Measurements from ENCODE around the gene CENPP. TPM values are rescaled to one million over a fixed set of nuclear protein-coding genes. Genes with fewer than 3 reads are reported as not detected.

The CENPP gene
- total RNA-seq, 1 donor from 2014 or later, result 4.5 TPM

DNA sequence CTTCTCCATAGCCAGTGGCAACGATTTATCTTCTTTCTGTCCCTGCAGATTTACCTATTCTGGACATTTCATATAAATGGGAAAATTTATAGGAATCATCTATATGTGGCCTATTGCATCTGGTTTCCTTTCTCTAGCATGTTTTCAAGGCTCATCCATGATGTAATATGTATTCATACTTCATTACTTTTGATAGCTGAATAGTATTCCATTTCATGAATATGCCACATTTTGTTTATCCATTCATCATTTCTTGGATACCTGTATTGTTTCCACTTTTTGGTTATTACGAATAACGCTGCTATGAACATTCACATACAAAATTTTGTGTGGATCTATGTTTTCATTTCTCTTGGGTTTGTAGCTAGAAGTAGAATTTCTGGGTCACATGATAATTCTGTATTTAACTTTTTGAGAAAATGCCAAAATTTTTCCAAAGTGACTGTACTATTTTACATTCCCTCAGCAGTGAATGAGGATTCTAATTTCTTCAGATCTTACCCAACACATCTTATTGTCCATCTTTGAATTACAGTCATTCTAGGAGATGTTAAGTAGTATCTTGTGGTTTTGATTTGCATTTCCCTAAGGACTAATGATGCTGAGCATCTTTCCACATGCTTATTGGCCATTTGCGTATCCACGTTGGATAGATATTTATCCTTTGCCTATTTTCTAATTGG is 35.9 kb upstream of the CENPP start:
- H3K9me3 Mint-ChIP-seq (ENCODE audit: unreplicated experiment), result no peaks in the 10 kb centered on the region
- H3K4me3 Mint-ChIP-seq (ENCODE audit: unreplicated experiment), result no peak overlapping the region
- no peak for DNase-seq (ENCODE audit: low spot score)
- H3K4me1 Mint-ChIP-seq (ENCODE audit: unreplicated experiment), result peaks cover 16% of the 10 kb centered on the region
- no peaks in the 10 kb centered on the region for H3K27me3 Mint-ChIP-seq (ENCODE audit: unreplicated experiment)
- H3K27ac Mint-ChIP-seq (ENCODE audit: unreplicated experiment), result no peak overlapping the region
- H3K36me3 Mint-ChIP-seq (ENCODE audit: low read depth, unreplicated experiment), result peaks cover 4% of the 10 kb centered on the region
- no peak for TF ChIP-seq CTCF (IDR thresholded peaks at IDR 0.05; ENCODE audit: unreplicated experiment)

- no peak overlapping the region for H3K4me3 Mint-ChIP-seq (ENCODE audit: unreplicated experiment)
- peak overlapping the region; percentile 33 for H3K27ac Mint-ChIP-seq (ENCODE audit: unreplicated experiment)
- H3K36me3 Mint-ChIP-seq (ENCODE audit: low read depth, unreplicated experiment), result no peaks in the 10 kb centered on the region
- no peak for TF ChIP-seq CTCF (IDR thresholded peaks at IDR 0.05; ENCODE audit: unreplicated experiment)
- H3K27me3 Mint-ChIP-seq (ENCODE audit: unreplicated experiment), result no peaks in the 10 kb centered on the region
- no peaks in the 10 kb centered on the region for H3K9me3 Mint-ChIP-seq (ENCODE audit: unreplicated experiment)
- H3K4me1 Mint-ChIP-seq (ENCODE audit: unreplicated experiment), result peaks cover 24% of the 10 kb centered on the region
- no peak for DNase-seq (ENCODE audit: low spot score)
Observed at GRCh38 chr9:92290785-92291429, 34.8 kb upstream of the CENPP start.

DNA sequence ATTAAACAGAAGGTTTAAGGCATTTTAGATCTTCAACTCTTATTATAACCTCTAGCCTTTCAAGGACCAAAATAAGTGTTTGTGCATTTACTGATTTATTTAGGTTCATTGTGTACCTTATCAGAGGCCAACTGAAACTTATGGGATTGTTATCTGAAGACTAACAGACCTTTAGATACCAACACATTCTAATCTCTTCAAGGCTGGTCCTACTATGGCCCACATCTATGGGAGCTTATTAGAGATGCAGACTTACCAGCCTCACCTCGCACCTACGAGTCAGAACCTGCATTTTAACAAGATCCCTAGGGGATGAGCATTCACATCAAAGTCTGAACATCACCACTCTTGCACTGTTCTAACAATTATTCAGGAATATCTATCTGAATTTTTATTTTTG is 34.2 kb upstream of the CENPP start:
- Mint-ChIP-seq H3K4me1 (ENCODE audit: unreplicated experiment) (peaks cover 29% of the 10 kb centered on the region), H3K36me3 (ENCODE audit: low read depth, unreplicated experiment) (no peaks in the 10 kb centered on the region)

DNA sequence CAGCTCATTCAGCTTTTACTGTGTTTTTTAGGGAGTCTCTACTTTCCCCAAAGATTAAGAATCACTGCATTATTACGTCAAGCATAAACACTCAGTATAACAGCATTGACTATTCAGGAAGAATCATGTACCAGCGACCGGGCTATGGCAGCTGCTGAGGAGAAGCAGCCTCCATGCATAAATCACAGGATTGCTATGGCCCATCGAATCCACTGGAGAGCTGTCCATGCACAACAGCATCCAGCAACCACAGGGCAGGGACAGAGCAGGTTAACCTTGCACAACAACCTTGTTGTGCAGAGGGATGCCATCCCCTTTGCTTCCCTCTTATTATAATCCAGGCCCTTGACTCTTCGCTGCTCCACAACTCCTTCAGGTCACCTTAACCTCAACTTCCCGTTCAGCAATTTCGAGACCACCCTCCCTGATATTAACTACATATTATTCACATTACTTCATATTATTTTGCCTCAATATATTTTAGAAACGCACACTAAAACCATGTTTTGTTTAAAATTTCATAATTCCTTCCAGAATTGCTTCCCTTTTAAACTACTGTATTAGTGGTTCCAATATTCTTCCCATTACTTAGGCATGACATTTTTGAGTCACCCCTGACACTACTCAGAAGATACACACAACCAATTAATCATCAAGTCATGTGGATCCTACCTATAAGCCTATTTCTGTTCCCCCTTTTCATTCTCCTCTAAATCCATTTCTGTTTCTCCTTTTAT is 33.2 kb upstream of the CENPP start:
- Mint-ChIP-seq H3K27me3 (ENCODE audit: unreplicated experiment) (no peaks in the 10 kb centered on the region), H3K36me3 (ENCODE audit: low read depth, unreplicated experiment) (peaks cover 4% of the 10 kb centered on the region), H3K27ac (ENCODE audit: unreplicated experiment) (peak overlapping the region; percentile 33), H3K4me3 (ENCODE audit: unreplicated experiment) (peak overlapping the region; percentile 95), H3K4me1 (ENCODE audit: unreplicated experiment) (peaks cover 29% of the 10 kb centered on the region), H3K9me3 (ENCODE audit: unreplicated experiment) (no peaks in the 10 kb centered on the region)
- no peak for DNase-seq (ENCODE audit: low spot score)
- TF ChIP-seq CTCF (IDR thresholded peaks at IDR 0.05; ENCODE audit: unreplicated experiment), result no peak

More for the DNA sequence above, 34.2 kb upstream of the CENPP start:
- H3K4me3 Mint-ChIP-seq (ENCODE audit: unreplicated experiment), result no peak overlapping the region
- H3K9me3 Mint-ChIP-seq (ENCODE audit: unreplicated experiment), result no peaks in the 10 kb centered on the region
- H3K27ac Mint-ChIP-seq (ENCODE audit: unreplicated experiment), result no peak overlapping the region
- no peak for TF ChIP-seq CTCF (IDR thresholded peaks at IDR 0.05; ENCODE audit: unreplicated experiment)
- H3K27me3 Mint-ChIP-seq (ENCODE audit: unreplicated experiment), result no peaks in the 10 kb centered on the region
- no peak for DNase-seq (ENCODE audit: low spot score)

DNA sequence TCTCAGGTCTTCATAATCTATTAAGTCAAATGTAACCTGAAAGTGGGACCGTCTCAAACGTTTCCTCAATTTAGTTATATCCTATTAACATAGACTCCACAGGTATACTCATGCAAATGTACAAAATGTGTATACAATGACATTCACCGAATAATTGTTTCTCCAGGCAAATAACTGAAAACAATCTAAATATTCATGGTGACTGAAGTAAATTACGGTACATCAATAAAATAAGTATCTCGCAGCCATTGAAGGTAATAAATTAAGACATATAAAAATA is 32.7 kb upstream of the CENPP start:
- H3K4me1 Mint-ChIP-seq (ENCODE audit: unreplicated experiment), result peaks cover 29% of the 10 kb centered on the region
- H3K36me3 Mint-ChIP-seq (ENCODE audit: low read depth, unreplicated experiment), result peaks cover 4% of the 10 kb centered on the region
- no peak for DNase-seq (ENCODE audit: low spot score)
- H3K4me3 Mint-ChIP-seq (ENCODE audit: unreplicated experiment), result peak overlapping the region; percentile 95
- no peaks in the 10 kb centered on the region for H3K9me3 Mint-ChIP-seq (ENCODE audit: unreplicated experiment)
- no peak for TF ChIP-seq CTCF (IDR thresholded peaks at IDR 0.05; ENCODE audit: unreplicated experiment)
- peak overlapping the region; percentile 33 for H3K27ac Mint-ChIP-seq (ENCODE audit: unreplicated experiment)
- H3K27me3 Mint-ChIP-seq (ENCODE audit: unreplicated experiment), result no peaks in the 10 kb centered on the region

Data from endothelial cell (in vitro differentiated cells).